ENCODE data around the gene ZC3H18.
A peak's percentile ranks its signal among the peaks of the same experiment; 100 is the strongest.

The ZC3H18 gene

DNA sequence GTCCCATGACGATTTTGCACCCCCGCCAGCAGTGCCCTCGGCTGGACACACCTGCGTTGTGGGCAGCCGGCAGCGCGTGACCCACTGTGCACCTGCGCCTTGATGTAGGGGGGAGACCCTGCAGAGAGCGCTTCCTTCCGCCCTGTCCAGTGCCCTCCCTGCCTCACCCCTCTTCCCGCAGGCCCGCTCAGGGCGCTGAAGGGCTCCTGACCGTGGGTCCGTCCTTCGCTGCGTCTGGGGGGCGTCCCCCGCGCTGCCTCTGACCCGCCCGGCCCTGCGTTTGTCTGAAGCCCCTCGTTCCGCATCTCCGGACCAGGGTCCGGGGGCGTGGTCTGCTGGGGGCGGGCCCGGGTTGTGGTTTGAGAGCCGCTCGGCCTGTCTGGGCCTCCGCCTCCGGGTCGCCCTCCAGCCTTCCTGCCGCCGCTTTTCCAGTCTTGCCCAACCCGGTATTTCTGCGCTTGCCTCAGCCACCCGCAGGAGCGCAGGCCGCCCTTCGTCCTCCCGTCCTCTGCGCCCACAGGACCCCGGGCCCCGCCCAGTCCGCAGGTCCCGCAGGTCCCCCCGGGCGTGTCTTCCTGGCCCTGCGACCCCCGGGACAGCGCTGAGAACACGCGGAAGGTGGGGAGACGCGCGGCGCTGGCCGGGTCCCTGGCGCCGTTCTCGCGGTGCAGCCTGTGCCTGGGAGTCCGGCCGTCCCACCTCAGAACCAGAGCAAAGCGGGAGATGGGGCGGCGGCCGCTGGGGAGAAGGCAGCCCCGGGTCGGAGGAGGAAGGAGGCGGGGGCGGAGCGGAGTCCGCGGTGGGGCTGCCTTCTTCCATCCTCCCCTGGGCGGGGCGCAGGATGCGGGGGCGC lies 64.2 kb downstream of the ZC3H18 start:
- DNase-seq (ENCODE audit: low read depth): peak; percentile 54
- TF ChIP-seq, protein P1, sequence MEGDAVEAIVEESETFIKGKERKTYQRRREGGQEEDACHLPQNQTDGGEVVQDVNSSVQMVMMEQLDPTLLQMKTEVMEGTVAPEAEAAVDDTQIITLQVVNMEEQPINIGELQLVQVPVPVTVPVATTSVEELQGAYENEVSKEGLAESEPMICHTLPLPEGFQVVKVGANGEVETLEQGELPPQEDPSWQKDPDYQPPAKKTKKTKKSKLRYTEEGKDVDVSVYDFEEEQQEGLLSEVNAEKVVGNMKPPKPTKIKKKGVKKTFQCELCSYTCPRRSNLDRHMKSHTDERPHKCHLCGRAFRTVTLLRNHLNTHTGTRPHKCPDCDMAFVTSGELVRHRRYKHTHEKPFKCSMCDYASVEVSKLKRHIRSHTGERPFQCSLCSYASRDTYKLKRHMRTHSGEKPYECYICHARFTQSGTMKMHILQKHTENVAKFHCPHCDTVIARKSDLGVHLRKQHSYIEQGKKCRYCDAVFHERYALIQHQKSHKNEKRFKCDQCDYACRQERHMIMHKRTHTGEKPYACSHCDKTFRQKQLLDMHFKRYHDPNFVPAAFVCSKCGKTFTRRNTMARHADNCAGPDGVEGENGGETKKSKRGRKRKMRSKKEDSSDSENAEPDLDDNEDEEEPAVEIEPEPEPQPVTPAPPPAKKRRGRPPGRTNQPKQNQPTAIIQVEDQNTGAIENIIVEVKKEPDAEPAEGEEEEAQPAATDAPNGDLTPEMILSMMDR (IDR thresholded peaks at IDR 0.05; ENCODE audit: insufficient read depth, low read depth, low read length, missing control alignments): no peak
- peak overlapping the region; percentile 8 for H3K4me3 ChIP-seq (ENCODE audit: low read length)

DNA sequence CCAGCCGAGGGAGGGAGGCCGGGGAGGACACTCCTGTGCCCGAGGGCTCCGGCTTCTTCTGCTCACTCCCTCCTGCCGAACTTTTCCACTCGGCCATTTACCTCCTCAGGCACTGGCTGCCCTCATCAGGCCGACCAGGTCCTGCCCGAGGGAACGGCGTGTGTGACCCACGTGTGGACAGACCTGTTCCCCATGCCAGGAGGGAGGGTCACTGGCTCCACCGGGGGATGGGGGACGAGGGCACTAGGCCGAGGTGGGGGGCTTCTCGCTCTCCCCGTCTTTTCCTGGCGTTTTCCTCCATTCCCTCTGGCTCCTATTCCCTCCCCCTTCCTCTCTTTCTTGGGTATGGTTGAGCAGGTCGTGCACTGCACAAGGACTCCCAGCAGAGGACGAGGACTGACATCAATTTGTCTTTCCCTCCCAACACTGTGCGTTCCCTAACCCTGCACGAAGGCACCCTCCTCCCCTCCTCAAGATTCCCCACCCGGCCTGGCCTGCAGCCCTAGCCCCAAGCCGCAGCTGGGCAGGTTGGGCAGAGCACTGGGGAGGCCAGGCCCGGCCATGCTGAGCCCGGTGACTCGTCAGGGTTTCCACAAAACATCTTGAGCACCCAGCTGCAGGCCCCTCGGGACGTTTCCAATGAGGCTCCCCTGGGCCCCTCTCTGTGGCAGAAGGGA lies 64.9 kb downstream of the ZC3H18 start:
- TF ChIP-seq, protein P1 (IDR thresholded peaks at IDR 0.05; ENCODE audit: insufficient read depth, low read depth, low read length, missing control alignments): no peak
- peak overlapping the region; percentile 8 for H3K4me3 ChIP-seq (ENCODE audit: low read length)
- DNase-seq (ENCODE audit: low read depth): no peak

DNA sequence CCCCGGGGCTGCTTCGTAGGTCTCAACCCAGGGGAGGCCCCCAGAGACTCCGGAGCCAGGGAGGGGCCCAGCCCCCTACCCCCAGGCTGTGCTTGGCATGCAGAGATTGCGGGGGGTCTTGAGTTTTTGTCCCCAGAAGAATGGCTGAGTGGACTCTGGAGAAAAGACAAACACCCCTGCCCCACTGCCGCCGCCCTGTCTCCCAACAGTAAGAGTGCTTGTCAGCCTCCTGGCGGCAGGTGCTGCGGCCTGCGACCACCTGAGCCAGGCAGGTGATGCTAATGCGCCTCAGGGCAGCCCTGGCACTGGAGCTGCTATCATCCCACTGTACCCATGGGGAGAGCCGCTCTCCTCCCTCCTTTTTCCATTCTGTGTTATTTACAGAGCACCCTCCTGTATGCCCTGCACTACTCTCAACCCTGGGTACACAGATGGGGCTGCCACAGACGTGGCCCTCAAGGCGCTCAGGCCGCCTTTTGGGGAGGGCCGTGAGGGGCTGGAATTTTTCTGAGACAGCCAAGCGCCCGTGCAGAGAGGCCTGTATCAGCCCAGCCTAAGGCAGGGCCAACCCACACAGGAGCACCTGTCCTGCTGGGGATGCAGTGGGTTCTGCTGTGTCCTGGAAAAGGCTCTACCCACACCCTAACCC lies 65.6 kb downstream of the ZC3H18 start:
- TF ChIP-seq, protein P1 (IDR thresholded peaks at IDR 0.05; ENCODE audit: insufficient read depth, low read depth, low read length, missing control alignments): no peak
- no peak overlapping the region for H3K4me3 ChIP-seq (ENCODE audit: low read length)
- DNase-seq (ENCODE audit: low read depth): no peak

DNA sequence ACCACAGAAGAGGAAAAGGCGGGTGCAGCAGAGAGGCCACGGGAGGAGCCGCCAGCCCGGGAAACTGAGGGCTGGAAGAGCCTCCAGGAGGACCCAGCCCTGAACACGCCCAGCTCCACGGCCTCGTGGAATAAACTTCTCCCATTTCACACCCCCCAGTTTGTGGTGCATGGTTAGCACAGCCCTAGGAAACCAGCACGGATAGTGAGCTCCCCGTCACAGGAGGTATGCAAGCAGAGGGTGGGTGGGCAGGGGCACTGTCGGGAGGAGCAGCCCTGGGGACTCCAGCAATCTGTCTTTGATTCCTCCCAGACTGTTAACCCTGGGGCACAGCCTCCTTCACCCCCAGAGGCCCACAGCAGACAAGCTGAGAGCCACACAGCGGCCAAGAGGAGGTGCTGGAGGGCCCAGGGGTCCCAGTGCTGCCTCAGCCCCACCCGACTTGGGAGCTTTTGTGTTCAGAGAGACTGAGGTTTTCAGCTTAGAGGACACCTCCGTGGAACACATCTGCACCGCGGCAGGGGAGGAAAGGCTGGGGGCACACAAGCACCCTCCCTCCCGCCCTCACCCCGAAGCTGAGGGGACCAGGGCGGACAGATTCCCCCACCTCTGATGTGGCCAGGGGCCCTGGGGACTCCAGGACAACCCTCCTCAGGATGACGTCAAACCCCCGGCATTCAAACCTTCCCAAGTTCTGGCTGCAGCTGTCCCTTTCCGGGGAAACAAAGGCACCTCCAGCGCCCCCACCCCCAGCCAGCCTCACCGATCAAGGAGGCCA lies 66.5 kb downstream of the ZC3H18 start:
- no peak overlapping the region for H3K4me3 ChIP-seq (ENCODE audit: low read length)
- TF ChIP-seq, protein P1 (IDR thresholded peaks at IDR 0.05; ENCODE audit: insufficient read depth, low read depth, low read length, missing control alignments): no peak
- DNase-seq (ENCODE audit: low read depth): no peak

DNA sequence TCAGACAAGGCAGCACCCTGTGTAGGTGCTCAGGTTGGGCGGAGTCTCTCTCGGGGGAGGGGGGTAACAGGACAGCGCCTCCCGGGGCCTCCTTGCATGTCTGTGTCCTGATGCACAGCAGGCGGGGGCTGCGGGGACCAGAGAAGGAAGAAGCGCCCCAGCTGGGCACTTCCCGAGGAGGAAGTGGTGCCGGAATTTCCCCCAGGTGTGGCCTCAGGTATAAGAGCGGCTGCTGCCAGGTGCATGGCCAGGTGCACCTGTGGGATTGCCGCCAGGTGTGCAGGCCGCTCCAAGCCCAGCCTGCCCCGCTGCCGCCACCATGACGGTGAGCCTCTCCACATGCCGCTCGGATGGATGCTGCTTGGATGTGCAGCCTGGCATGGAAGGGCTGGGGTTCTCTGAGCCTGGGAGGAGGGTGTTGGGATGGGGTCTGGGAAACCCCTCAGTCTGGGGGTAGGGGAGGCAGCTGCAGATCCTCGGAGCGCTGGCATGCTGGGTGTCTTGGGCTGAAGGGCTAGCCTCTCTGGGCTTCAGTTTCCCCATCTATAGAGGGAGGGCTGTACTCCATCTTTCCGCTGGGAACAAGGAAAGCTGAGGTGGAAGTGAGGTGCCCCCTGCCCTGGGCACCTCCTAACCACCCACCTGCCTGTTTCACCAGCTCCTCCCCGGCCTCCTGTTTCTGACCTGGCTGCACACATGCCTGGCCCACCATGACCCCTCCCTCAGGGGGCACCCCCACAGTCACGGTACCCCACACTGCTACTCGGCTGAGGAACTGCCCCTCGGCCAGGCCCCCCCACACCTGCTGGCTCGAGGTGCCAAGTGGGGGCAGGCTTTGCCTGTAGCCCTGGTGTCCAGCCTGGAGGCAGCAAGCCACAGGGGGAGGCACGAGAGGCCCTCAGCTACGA lies 68.4 kb downstream of the ZC3H18 start, which contains the start of gene IL17C:
Gene IL17C (plus strand): TSS at position 250 of the 908 bp plus-strand sequence. CDS start 70 bp downstream, at position 320.
- TF ChIP-seq, protein P1 (IDR thresholded peaks at IDR 0.05; ENCODE audit: insufficient read depth, low read depth, low read length, missing control alignments): no peak
- no peak within 1 kb of the TSS for H3K4me3 ChIP-seq (ENCODE audit: low read length)
- peak; percentile 30 for DNase-seq (ENCODE audit: low read depth)
